MM.1S (cell line): Measurements from ENCODE around the gene PRR15L.

Experiments
- EZH2phosphoT487 ChIP-seq: fragments of 300-600 bp; sonication (generic); IDR thresholded peaks from 2 replicates; pipeline ENCODE4 v1.6.1; 2018; ENCODE audit warnings: antibody characterized with exemption, low read length
- TF ChIP-seq, protein P1 (sequence below): fragments of 300-600 bp; sonication (generic); IDR thresholded peaks from 2 replicates; pipeline ENCODE4 v1.5.1; 2016; ENCODE audit warnings: antibody characterized with exemption, low read length, mixed read lengths

GRCh38 chr17:47975823-47976205 is 18.1 kb upstream of the PRR15L start:
- TF ChIP-seq, protein P1, sequence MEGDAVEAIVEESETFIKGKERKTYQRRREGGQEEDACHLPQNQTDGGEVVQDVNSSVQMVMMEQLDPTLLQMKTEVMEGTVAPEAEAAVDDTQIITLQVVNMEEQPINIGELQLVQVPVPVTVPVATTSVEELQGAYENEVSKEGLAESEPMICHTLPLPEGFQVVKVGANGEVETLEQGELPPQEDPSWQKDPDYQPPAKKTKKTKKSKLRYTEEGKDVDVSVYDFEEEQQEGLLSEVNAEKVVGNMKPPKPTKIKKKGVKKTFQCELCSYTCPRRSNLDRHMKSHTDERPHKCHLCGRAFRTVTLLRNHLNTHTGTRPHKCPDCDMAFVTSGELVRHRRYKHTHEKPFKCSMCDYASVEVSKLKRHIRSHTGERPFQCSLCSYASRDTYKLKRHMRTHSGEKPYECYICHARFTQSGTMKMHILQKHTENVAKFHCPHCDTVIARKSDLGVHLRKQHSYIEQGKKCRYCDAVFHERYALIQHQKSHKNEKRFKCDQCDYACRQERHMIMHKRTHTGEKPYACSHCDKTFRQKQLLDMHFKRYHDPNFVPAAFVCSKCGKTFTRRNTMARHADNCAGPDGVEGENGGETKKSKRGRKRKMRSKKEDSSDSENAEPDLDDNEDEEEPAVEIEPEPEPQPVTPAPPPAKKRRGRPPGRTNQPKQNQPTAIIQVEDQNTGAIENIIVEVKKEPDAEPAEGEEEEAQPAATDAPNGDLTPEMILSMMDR = no peak
- TF ChIP-seq EZH2phosphoT487 = no peak
